Left ventricle myocardium superior (tissue), 1 donor: Measurements from ENCODE around the gene ITIH4. TPM values are rescaled to one million over a fixed set of nuclear protein-coding genes. Genes with fewer than 3 reads are reported as not detected.

ENCODE experiments used
- ATAC-seq: fragments of 200-7000 bp; cut with Tn5 transposase; one replicate; pipeline ENCODE4 v1.9.1; 2020; ENCODE audit warnings: mild to moderate bottlenecking, moderate library complexity
- DNase-seq: peaks from one replicate; pipeline ENCODE4 v3.0.0-alpha.2; 2020
- intact Hi-C: fragments of 100-400 bp; cut with micrococcal nuclease; formaldehyde crosslinking; loops from one replicate; pipeline ENCODE4 v1.11.0; 2022
- long read RNA-seq: library from polyadenylated mRNA; unstranded; transcript quantifications from one replicate; pipeline ENCODE4 v2.0.0, GENCODE V29; 2021
- total RNA-seq: library from RNA; stranded (reverse); fragmentation: NEBNext Ultra II Directional; extraction: Animal tissue kit (Norgen Biotek cat#: 25700); gene quantifications from one replicate; pipeline ENCODE4 v1.2.1, GENCODE V29; 2021
- donor health status: DM: no; HTN: yes; CAD: no; lungs with severe emphysema.

The ITIH4 gene
- 4.1 TPM for total RNA-seq
- long read RNA-seq, result 0 reads

DNA sequence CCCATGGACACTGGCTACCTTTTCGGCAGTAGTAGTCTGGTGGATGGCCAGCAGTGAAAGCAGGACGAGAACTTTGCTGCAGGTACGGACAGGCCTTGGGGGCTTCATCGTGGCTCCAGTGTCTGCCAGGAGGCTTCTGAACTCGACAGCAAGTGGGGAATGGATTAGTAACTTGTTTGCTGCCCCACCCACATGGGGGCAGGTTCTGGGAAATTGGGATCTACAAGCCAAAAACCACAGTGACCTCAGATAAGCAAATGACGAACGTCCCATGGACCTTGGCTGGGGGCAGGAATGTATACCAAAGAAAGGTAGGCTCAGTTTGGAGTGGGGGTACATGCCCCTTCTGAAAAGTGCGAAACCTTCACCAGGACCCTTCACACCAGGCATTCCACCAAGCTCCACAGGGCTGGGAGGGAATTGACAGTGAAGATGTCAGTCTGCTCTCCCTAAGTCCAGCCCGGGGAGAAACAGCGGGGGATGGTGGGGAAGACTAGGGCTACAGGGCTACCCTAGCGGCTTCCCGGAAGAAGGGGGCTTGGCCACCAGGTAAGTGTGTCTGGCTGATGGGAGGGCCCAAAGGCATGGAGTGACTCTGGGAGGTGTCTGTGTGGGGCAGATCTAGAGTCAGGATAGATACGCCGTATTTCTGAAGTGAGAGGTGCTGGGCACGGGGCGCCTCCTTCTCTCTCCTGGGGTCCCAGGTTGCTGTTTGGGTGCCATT, at the start of gene ITIH4:
Gene ITIH4 (minus strand): TSS at position 138 of the 724 bp plus-strand sequence. CDS start 30 bp downstream, at position 108.
- ATAC-seq (no peak), DNase-seq (no peak)
- intact Hi-C loops, result no loop called here

- DNase-seq, result no peak
- intact Hi-C loops, result no loop called here
- ATAC-seq, result no peak
These were observed 49.6 kb upstream of the ITIH4 start for GRCh38 chr3:52880047-52880446.

DNA sequence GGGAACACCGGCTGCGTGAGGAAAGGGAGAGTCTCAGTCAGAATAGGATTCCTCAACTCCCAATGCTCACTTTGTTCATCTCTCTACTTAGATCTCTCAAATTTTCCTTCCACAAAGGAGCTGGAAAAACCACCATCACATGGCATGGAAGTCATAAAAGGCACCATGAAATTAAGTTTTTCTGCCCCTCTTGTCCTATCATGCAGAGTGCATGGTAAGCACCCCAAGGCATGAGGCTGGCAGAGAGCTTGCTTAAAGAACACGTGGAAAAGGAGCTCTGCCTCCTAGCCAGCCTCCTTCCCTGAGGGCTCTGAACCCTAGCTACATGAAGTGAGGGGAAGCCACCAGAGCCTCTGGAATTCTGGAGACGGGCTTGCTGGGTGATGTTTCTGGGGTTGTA, 49.1 kb upstream of the ITIH4 start:
- intact Hi-C loops, result no loop called here
- DNase-seq (no peak), ATAC-seq (no peak)

DNA sequence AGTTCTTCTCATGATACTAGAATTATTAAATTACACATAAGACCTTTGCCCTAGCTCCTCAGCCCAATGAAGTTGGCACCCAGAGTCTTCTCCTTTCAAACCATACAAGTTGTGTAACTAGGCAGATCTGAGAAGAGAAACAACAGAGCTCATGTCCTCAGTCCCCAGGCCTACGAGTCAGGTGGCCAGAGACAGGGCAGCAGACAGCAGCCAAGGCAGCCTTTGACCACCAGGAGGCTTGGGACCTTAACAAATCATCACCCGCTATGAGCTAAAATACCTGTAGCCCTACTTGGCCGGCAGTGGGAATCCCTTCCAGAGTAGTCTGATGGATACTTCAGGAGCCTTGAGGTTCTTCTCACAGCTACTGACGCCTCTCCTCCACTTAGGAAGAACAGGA, 48.6 kb upstream of the ITIH4 start:
- no peak for DNase-seq
- intact Hi-C loops, result no loop called here
- ATAC-seq, result no peak

- ATAC-seq (no peak), DNase-seq (no peak)
- intact Hi-C loops, result no loop called here
These were observed 46.6 kb upstream of the ITIH4 start for GRCh38 chr3:52877085-52877484.

GRCh38 chr3:52874864-52875587, 44.6 kb upstream of the ITIH4 start:
- ATAC-seq, result no peak
- intact Hi-C loops, result no loop called here
- DNase-seq, result no peak

GRCh38 chr3:52874160-52874701, 43.8 kb upstream of the ITIH4 start:
- DNase-seq (no peak), ATAC-seq (no peak)
- intact Hi-C loops, result no loop called here

DNA sequence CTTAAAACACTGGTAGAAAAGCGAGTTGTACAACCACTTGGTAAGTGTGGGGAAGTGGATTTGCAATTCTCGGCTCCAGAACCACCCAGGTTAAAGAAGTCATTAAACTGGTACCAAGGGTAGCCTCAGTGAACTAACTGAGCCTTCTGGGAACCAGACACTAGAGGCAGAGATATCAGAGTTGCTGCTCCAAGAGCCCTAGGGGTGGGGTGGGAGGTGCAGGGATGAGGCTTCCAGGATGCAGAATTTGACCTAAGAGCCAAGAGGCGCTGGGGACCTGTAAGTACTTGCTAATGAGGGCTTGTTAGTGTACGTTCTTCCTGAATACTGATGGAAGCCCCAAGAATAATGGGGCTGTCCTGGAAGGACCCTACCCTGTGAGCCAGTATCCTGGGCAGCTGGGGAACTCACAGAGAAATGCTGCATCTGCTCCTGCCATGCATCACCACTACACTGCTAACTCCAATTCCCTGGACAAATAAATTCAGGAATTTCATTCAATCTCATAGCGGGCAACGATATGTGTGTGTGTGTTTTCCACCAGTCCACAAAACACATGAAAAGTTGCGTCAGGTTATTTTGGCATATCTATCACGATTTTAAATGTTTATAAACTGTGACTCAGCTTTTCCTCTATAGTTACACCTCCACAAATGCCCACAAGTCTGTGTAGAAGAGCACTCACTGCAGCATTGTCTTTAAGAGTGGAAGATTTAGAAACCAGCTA, 43.1 kb upstream of the ITIH4 start:
- no peak for DNase-seq
- ATAC-seq, result no peak
- intact Hi-C loops, result no loop called here

DNA sequence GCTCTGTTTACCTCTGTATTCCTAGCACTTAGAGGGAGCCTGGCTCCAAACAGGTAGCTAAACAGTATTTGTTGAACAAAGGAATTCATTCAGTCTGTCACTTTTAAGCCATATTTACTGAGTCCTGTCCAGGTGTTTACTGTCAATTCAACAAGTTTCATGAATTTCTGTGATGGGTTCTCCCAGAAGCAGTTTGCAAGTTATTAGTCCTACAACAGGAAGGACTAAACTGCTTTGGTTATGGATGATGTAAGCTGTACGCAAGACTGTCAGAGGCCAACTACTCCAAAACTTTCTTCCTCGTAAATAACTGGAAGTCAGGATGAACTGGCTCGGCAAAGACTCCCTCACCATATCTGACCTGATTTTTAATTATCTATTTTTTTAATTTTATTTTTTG, 41.8 kb upstream of the ITIH4 start:
- no peak for ATAC-seq
- no peak for DNase-seq
- intact Hi-C loops, result no loop called here

DNA sequence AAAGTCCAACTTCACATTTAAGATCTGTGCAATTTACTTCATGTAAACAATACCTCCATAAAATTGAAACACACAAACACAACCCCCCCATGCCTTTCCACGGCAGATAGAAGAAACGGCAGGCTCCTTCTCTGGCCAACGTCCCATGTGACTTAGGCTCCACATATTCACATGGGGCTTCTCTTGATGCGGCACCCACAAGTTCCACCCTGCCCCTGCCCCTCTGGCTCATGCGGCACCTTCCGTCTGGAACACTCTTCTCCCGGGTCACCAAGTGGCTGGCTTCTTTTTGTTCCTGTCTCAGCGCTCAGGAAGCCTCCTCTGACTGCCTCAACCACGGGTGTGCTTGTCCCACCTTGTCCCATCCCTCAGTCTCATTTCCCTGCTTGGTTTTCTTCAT, 41.3 kb upstream of the ITIH4 start:
- ATAC-seq (no peak), DNase-seq (no peak)
- intact Hi-C loops, result no loop called here

DNA sequence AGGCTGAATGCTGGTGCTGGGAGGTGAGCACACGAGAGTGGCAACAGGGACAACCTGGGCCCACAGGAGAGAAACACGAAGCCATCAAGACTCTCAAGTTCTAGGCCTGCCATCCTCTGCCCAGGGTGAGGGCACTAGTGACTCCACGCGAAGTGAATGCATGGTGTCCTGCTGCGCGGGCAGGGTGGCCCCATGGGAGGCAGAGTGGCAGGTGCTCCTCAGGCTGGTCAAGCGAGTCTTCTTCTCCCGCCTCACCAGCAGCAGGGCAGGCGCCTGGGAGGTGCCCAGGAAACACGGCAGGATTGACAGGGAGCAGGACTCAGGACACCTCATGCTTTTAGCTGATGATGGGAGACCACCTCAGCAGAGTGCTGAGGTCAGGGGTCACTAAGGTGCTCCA, 40.0 kb upstream of the ITIH4 start:
- DNase-seq, result no peak
- intact Hi-C loops, result no loop called here
- no peak for ATAC-seq

- ATAC-seq (no peak), DNase-seq (no peak)
- intact Hi-C loops, result no loop called here
These were observed 36.0 kb upstream of the ITIH4 start for GRCh38 chr3:52866427-52866826.

DNA sequence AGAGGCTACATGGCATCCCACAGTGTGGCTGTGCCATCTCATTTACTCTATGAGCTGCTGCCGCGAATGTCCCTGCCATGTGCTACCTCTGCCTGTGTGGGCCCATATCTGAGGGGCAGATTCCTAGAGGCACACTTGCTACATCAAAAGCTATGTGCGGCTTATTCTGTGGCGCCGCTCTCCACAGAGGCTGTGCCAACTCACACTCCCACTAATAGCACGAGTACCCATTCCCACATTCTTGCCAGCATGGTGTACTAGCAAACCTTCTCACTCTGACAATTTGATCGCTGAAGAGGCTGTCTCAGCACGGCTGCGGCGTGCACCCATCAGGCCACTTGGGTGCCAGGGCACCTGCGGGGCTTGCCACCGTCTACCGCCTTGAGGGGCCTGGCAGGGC, 35.5 kb upstream of the ITIH4 start:
- DNase-seq (no peak), ATAC-seq (no peak)

DNA sequence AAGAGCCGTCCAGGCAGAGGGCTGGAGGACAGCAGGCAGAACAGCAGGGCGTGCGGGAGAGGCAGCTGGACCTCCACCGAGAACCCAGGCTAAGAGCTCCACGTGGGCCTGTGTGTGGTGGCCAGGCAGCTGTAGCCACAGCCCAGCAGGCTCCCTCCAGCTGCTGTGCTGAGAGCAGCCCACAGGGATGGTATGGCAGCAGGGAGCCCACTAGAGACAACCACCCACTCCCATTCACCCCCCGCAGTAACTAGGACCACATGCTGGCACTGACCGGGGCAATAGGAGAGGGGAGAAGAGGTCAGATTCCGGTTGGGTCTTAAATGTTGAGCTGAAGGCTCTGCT, 29.9 kb upstream of the ITIH4 start:
- DNase-seq, result no peak
- intact Hi-C loops, result no loop called here
- no peak for ATAC-seq

More for the DNA sequence above, 35.5 kb upstream of the ITIH4 start:
- intact Hi-C loops, result no loop called here

GRCh38 chr3:52859686-52860423, 29.4 kb upstream of the ITIH4 start:
- ATAC-seq (no peak), DNase-seq (no peak)
- intact Hi-C loops, result no loop called here

DNA sequence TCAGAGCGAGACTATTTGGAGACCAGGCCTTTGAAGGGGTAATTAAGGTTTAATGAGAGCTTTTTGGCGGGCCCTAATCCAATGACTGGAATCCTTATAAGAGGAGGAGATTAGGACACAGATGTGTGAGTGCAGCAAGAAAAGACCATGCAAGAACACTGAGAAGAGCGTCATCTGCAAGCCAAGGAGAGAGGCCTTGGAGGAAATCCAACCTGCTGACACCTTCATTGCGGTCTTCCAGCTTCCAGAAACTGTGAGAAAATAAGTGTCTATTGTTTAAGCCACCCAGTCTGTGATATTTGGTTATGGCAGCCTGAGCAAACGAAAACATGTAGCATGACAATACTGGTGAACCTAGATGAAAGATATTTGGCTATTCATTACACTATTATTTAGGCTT, 27.4 kb upstream of the ITIH4 start:
- intact Hi-C loops, result no loop called here
- no peak for DNase-seq
- ATAC-seq, result no peak

DNA sequence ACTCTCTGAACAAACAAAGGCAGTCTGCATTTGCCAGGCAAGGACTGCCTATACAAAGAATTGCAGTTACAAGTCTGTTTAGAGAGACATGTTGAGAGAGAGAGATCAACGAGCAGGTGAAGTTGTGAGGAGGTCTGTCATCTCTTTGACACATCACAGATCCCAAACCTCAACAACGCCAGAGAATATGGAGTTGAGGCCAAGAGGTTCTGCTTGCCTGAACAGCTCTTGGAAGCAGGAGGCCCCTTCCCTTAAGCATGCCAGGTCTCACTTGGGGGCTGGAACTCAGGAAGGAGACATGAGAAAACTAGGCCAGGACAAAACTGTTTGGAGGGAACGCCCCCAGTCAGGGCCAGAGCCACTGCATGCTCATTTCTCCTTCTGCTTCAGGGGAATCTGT, 26.7 kb upstream of the ITIH4 start:
- no peak for DNase-seq
- intact Hi-C loops, result no loop called here
- ATAC-seq, result peak; percentile 61

GRCh38 chr3:52856666-52857065, 26.2 kb upstream of the ITIH4 start:
- intact Hi-C loops, result no loop called here
- no peak for ATAC-seq
- DNase-seq, result no peak

DNA sequence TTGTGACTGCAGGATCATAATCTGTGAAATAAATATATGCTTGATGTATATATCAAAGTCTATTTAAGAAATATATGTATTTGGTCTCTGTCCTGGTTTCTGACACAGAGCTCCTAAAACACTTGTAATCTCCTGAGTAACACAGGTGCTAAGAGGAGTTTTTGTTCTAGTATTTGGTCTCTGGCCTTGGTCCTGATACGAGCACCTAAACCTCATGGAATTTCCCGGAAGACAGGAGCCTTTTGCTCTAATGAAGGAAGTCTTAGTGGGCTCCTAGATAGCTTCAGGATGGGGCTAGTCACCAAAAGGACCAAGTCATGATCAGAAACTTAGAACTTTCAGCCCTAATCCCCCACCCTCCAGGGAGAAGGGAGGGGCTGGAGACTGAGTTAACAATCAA, 23.5 kb upstream of the ITIH4 start:
- ATAC-seq (no peak), DNase-seq (no peak)
- intact Hi-C loops, result no loop called here

- intact Hi-C loops, result no loop called here
- DNase-seq (no peak), ATAC-seq (no peak)
These were observed 21.9 kb upstream of the ITIH4 start for GRCh38 chr3:52852419-52852818.
